BLaER1 (cell line): ENCODE data around the gene ITIH4.

ENCODE experiments used
- H3K27ac ChIP-seq: shearing (Covaris generic); formaldehyde crosslinking; 2 replicates; pipeline ENCODE4 v1.8.1; 2022
- H3K27me3 ChIP-seq: shearing (Covaris generic); formaldehyde crosslinking; 2 replicates; pipeline ENCODE4 v1.8.1; 2022
- H3K36me3 ChIP-seq: shearing (Covaris generic); formaldehyde crosslinking; 2 replicates; pipeline ENCODE4 v1.8.1; 2022
- H3K4me1 ChIP-seq: shearing (Covaris generic); formaldehyde crosslinking; 2 replicates; pipeline ENCODE4 v1.8.1; 2022
- H3K4me2 ChIP-seq: shearing (Covaris generic); formaldehyde crosslinking; 2 replicates; pipeline ENCODE4 v1.8.1; 2022
- H3K4me3 ChIP-seq: shearing (Covaris generic); formaldehyde crosslinking; 2 replicates; pipeline ENCODE4 v1.8.1; 2022
- H3K9ac ChIP-seq: shearing (Covaris generic); formaldehyde crosslinking; 2 replicates; pipeline ENCODE4 v1.8.1; 2022
- H3K9me3 ChIP-seq: shearing (Covaris generic); formaldehyde crosslinking; 2 replicates; pipeline ENCODE4 v1.8.1; 2022
- H4K20me1 ChIP-seq: shearing (Covaris generic); formaldehyde crosslinking; 2 replicates; pipeline ENCODE4 v1.8.1; 2022
- Cebpa-rat ChIP-seq: shearing (Covaris generic); IDR thresholded peaks from 2 replicates; pipeline ENCODE4 v1.8.1; 2022

ITIH4 gene

GRCh38 chr3:52816199-52816598 lies 14.3 kb downstream of the ITIH4 start:
- no peak overlapping the region for H3K4me2 ChIP-seq
- peaks cover 91% of the 10 kb centered on the region for H3K4me1 ChIP-seq
- no peak for TF ChIP-seq Cebpa-rat
- no peak overlapping the region for H3K9ac ChIP-seq
- no peak overlapping the region for H3K4me3 ChIP-seq
- peak overlapping the region; percentile 46 for H3K27ac ChIP-seq
- no peaks in the 10 kb centered on the region for H3K27me3 ChIP-seq
- no peaks in the 10 kb centered on the region for H3K9me3 ChIP-seq
- H4K20me1 ChIP-seq, result no peaks in the 10 kb centered on the region
- no peaks in the 10 kb centered on the region for H3K36me3 ChIP-seq

- Histone ChIP-seq H3K4me1 (peaks cover 92% of the 10 kb centered on the region), H3K9ac (peak overlapping the region; percentile 20; the same call in 1 of the 2 replicates), H3K9me3 (no peaks in the 10 kb centered on the region), H3K4me3 (no peak overlapping the region), H3K36me3 (no peaks in the 10 kb centered on the region), H3K27me3 (no peaks in the 10 kb centered on the region), H3K27ac (peak overlapping the region; percentile 98), H4K20me1 (no peaks in the 10 kb centered on the region), H3K4me2 (peak overlapping the region; percentile 42)
- TF ChIP-seq Cebpa-rat, result no peak
Measured at GRCh38 chr3:52813810-52814209, 16.7 kb downstream of the ITIH4 start.

- H3K4me2 ChIP-seq, result peak overlapping the region; percentile 93
- H3K9ac ChIP-seq, result no peak overlapping the region
Measured at GRCh38 chr3:52811452-52812011, 18.9 kb downstream of the ITIH4 start.

GRCh38 chr3:52810923-52811322 lies 19.5 kb downstream of the ITIH4 start:
- TF ChIP-seq Cebpa-rat, result no peak
- peak overlapping the region; percentile 48 for H3K9ac ChIP-seq
- H3K4me2 ChIP-seq, result peak overlapping the region; percentile 93
- H3K9me3 ChIP-seq, result no peaks in the 10 kb centered on the region
- peaks cover 16% of the 10 kb centered on the region; the same call in 1 of the 2 replicates for H3K36me3 ChIP-seq
- peak overlapping the region; percentile 98 for H3K27ac ChIP-seq
- no peak overlapping the region for H3K4me3 ChIP-seq
- H4K20me1 ChIP-seq, result no peaks in the 10 kb centered on the region
- H3K4me1 ChIP-seq, result peaks cover 100% of the 10 kb centered on the region
- no peaks in the 10 kb centered on the region for H3K27me3 ChIP-seq

More at GRCh38 chr3:52811452-52812011, 18.9 kb downstream of the ITIH4 start:
- no peaks in the 10 kb centered on the region for H4K20me1 ChIP-seq
- H3K4me1 ChIP-seq, result peaks cover 100% of the 10 kb centered on the region
- no peak overlapping the region for H3K4me3 ChIP-seq
- peak overlapping the region; percentile 98 for H3K27ac ChIP-seq
- no peaks in the 10 kb centered on the region for H3K27me3 ChIP-seq
- peaks cover 13% of the 10 kb centered on the region; the same call in 1 of the 2 replicates for H3K36me3 ChIP-seq
- TF ChIP-seq Cebpa-rat, result no peak
- H3K9me3 ChIP-seq, result no peaks in the 10 kb centered on the region

- Histone ChIP-seq H3K4me3 (peak overlapping the region; percentile 48; the same call in 1 of the 2 replicates), H3K27ac (peak overlapping the region; percentile 98), H3K4me2 (peak overlapping the region; percentile 93), H3K9me3 (no peaks in the 10 kb centered on the region), H4K20me1 (no peaks in the 10 kb centered on the region), H3K27me3 (no peaks in the 10 kb centered on the region), H3K9ac (peak overlapping the region; percentile 79), H3K4me1 (peaks cover 100% of the 10 kb centered on the region), H3K36me3 (peaks cover 16% of the 10 kb centered on the region; the same call in 1 of the 2 replicates)
- TF ChIP-seq Cebpa-rat, result no peak
Measured at GRCh38 chr3:52809662-52810377, 20.7 kb downstream of the ITIH4 start.

GRCh38 chr3:52809149-52809548 lies 21.3 kb downstream of the ITIH4 start:
- no peaks in the 10 kb centered on the region for H3K27me3 ChIP-seq
- peak overlapping the region; percentile 48; the same call in 1 of the 2 replicates for H3K4me3 ChIP-seq
- H4K20me1 ChIP-seq, result no peaks in the 10 kb centered on the region
- no peak for TF ChIP-seq Cebpa-rat
- no peaks in the 10 kb centered on the region for H3K9me3 ChIP-seq
- H3K4me1 ChIP-seq, result peaks cover 100% of the 10 kb centered on the region
- peaks cover 16% of the 10 kb centered on the region; the same call in 1 of the 2 replicates for H3K36me3 ChIP-seq
- peak overlapping the region; percentile 98 for H3K27ac ChIP-seq
- peak overlapping the region; percentile 93 for H3K4me2 ChIP-seq
- peak overlapping the region; percentile 79 for H3K9ac ChIP-seq

GRCh38 chr3:52805270-52806039 lies 25.0 kb downstream of the ITIH4 start:
- peaks cover 72% of the 10 kb centered on the region for H3K4me1 ChIP-seq
- peak overlapping the region; percentile 93 for H3K4me2 ChIP-seq
- H3K9me3 ChIP-seq, result no peaks in the 10 kb centered on the region
- no peaks in the 10 kb centered on the region for H4K20me1 ChIP-seq
- no peak for TF ChIP-seq Cebpa-rat
- peak overlapping the region; percentile 98 for H3K27ac ChIP-seq
- H3K4me3 ChIP-seq, result no peak overlapping the region
- H3K36me3 ChIP-seq, result peaks cover 20% of the 10 kb centered on the region; the same call in 1 of the 2 replicates
- no peaks in the 10 kb centered on the region for H3K27me3 ChIP-seq
- H3K9ac ChIP-seq, result peak overlapping the region; percentile 64

GRCh38 chr3:52801839-52802238 lies 28.6 kb downstream of the ITIH4 start:
- Histone ChIP-seq H4K20me1 (no peaks in the 10 kb centered on the region), H3K36me3 (peaks cover 13% of the 10 kb centered on the region; the same call in 1 of the 2 replicates), H3K9ac (no peak overlapping the region), H3K27ac (0 out of 2 replicates have a peak overlapping the region, but pooled peaks have one; percentile 59), H3K4me1 (peaks cover 67% of the 10 kb centered on the region), H3K4me3 (no peak overlapping the region), H3K9me3 (no peaks in the 10 kb centered on the region), H3K27me3 (no peaks in the 10 kb centered on the region), H3K4me2 (no peak overlapping the region)
- TF ChIP-seq Cebpa-rat, result no peak

GRCh38 chr3:52800079-52800478 lies 30.4 kb downstream of the ITIH4 start:
- H3K27ac ChIP-seq, result peak overlapping the region; percentile 43
- peak overlapping the region; percentile 46; the same call in 1 of the 2 replicates for H3K9ac ChIP-seq
- peaks cover 67% of the 10 kb centered on the region for H3K4me1 ChIP-seq
- H4K20me1 ChIP-seq, result no peaks in the 10 kb centered on the region
- no peak for TF ChIP-seq Cebpa-rat
- H3K4me2 ChIP-seq, result no peak overlapping the region
- no peaks in the 10 kb centered on the region for H3K27me3 ChIP-seq
- H3K9me3 ChIP-seq, result no peaks in the 10 kb centered on the region
- peaks cover 8% of the 10 kb centered on the region; the same call in 1 of the 2 replicates for H3K36me3 ChIP-seq
- no peak overlapping the region for H3K4me3 ChIP-seq
